Activated CD4-positive, alpha-beta T cell treated with anti-CD3 and anti-CD28 coated beads for 48 hours (primary cell): ENCODE results near the gene MDFIC2.

Experiments used
- DNase-seq: peaks from one replicate; pipeline ENCODE4 v3.0.0-alpha.2; 2020

MDFIC2 gene

GRCh38 chr3:70177881-70178645 is 134.4 kb downstream of the MDFIC2 start:
- DNase-seq: no peak

- no peak for DNase-seq
Observed at GRCh38 chr3:70176224-70176623, 136.2 kb downstream of the MDFIC2 start.

GRCh38 chr3:70156808-70157207 is 155.6 kb downstream of the MDFIC2 start:
- DNase-seq: no peak

GRCh38 chr3:70150599-70150998 is 161.8 kb downstream of the MDFIC2 start:
- DNase-seq: no peak

- DNase-seq: no peak
Observed at GRCh38 chr3:70149714-70150400, 162.6 kb downstream of the MDFIC2 start.
